ENCODE data around the gene HPSE2. TPM values are rescaled to one million over a fixed set of nuclear protein-coding genes. Genes with fewer than 3 reads are reported as not detected.
"Not testable (repeated sequence)": the region's sequence is repeated elsewhere in the genome, so short reads cannot be mapped to it uniquely, and the experiment has no call there.

Gene HPSE2
- total RNA-seq, 2 experiments from 2014 or later: not detected

GRCh38 chr10:98510412-98510995, 725.1 kb downstream of the HPSE2 start:
- no peaks in the 10 kb centered on the region for H3K9me3 Mint-ChIP-seq
- peaks cover 9% of the 10 kb centered on the region for H3K27me3 Mint-ChIP-seq
- ChIA-PET CTCF (no interaction called here), POLR2A (no interaction called here)
- no peak overlapping the region for H3K27ac Mint-ChIP-seq
- H3K4me1 Mint-ChIP-seq: no peaks in the 10 kb centered on the region
- no peak for DNase-seq
- H3K4me3 Mint-ChIP-seq: no peak overlapping the region
- no peaks in the 10 kb centered on the region for H3K36me3 Mint-ChIP-seq (ENCODE audit: low read depth)

- ChIA-PET CTCF (no interaction called here), POLR2A (no interaction called here)
- peaks cover 7% of the 10 kb centered on the region for H3K27me3 Mint-ChIP-seq
- H3K36me3 Mint-ChIP-seq (ENCODE audit: low read depth): no peaks in the 10 kb centered on the region
- H3K27ac Mint-ChIP-seq: no peak overlapping the region
- no peaks in the 10 kb centered on the region for H3K4me1 Mint-ChIP-seq
- no peak overlapping the region for H3K4me3 Mint-ChIP-seq
- H3K9me3 Mint-ChIP-seq: no peaks in the 10 kb centered on the region
- DNase-seq: no peak
These were observed 725.9 kb downstream of the HPSE2 start for GRCh38 chr10:98509745-98510144.

GRCh38 chr10:98502535-98502934, 733.1 kb downstream of the HPSE2 start:
- CTCF ChIA-PET, POLR2A ChIA-PET: not testable (repeated sequence)

GRCh38 chr10:98492763-98493162, 742.9 kb downstream of the HPSE2 start:
- ChIA-PET CTCF (no interaction called here), POLR2A (no interaction called here)
- Mint-ChIP-seq H3K27me3 (peaks cover 14% of the 10 kb centered on the region), H3K27ac (no peak overlapping the region), H3K9me3 (no peaks in the 10 kb centered on the region), H3K36me3 (ENCODE audit: low read depth) (no peaks in the 10 kb centered on the region), H3K4me1 (no peaks in the 10 kb centered on the region), H3K4me3 (no peak overlapping the region)
- DNase-seq: no peak

More at GRCh38 chr10:98502535-98502934, 733.1 kb downstream of the HPSE2 start:
- H3K27me3 Mint-ChIP-seq: peaks cover 24% of the 10 kb centered on the region
- not testable (repeated sequence) for H3K9me3 Mint-ChIP-seq; DNase-seq; H3K27ac Mint-ChIP-seq; H3K36me3 Mint-ChIP-seq (ENCODE audit: low read depth); H3K4me3 Mint-ChIP-seq; H3K4me1 Mint-ChIP-seq

GRCh38 chr10:98489561-98490481, 745.8 kb downstream of the HPSE2 start:
- Mint-ChIP-seq H3K27me3 (peaks cover 7% of the 10 kb centered on the region), H3K9me3 (no peaks in the 10 kb centered on the region), H3K27ac (no peak overlapping the region), H3K4me1 (no peaks in the 10 kb centered on the region), H3K36me3 (ENCODE audit: low read depth) (no peaks in the 10 kb centered on the region), H3K4me3 (no peak overlapping the region)
- ChIA-PET CTCF (interaction anchor here (1.0 kb wide), 1 partner anchor 23 kb away, joined by 4 read pairs; no protein-coding TSS in a partner anchor), POLR2A (no interaction called here)
- DNase-seq: no peak

- Mint-ChIP-seq H3K27ac (no peak overlapping the region), H3K9me3 (no peaks in the 10 kb centered on the region), H3K4me1 (no peaks in the 10 kb centered on the region), H3K4me3 (no peak overlapping the region), H3K27me3 (peaks cover 7% of the 10 kb centered on the region), H3K36me3 (ENCODE audit: low read depth) (no peaks in the 10 kb centered on the region)
- CTCF ChIA-PET: interaction anchor here (1.0 kb wide), 1 partner anchor 22 kb away, joined by 4 read pairs; no protein-coding TSS in a partner anchor
- POLR2A ChIA-PET: no interaction called here
- no peak for DNase-seq
These were observed 746.8 kb downstream of the HPSE2 start for GRCh38 chr10:98488669-98489430.

GRCh38 chr10:98487649-98488048, 748.0 kb downstream of the HPSE2 start:
- H3K36me3 Mint-ChIP-seq (ENCODE audit: low read depth): no peaks in the 10 kb centered on the region
- no peak overlapping the region for H3K4me3 Mint-ChIP-seq
- no peak for DNase-seq
- H3K27ac Mint-ChIP-seq: no peak overlapping the region
- peaks cover under 1% of the 10 kb centered on the region for H3K4me1 Mint-ChIP-seq
- POLR2A ChIA-PET: no interaction called here
- peaks cover 7% of the 10 kb centered on the region for H3K27me3 Mint-ChIP-seq
- H3K9me3 Mint-ChIP-seq: no peaks in the 10 kb centered on the region
- CTCF ChIA-PET: no interaction called here

GRCh38 chr10:98486421-98486820, 749.2 kb downstream of the HPSE2 start:
- DNase-seq: no peak
- ChIA-PET CTCF (no interaction called here), POLR2A (no interaction called here)
- Mint-ChIP-seq H3K4me1 (peaks cover 4% of the 10 kb centered on the region), H3K27me3 (peaks cover 10% of the 10 kb centered on the region), H3K4me3 (no peak overlapping the region), H3K27ac (no peak overlapping the region), H3K36me3 (ENCODE audit: low read depth) (no peaks in the 10 kb centered on the region), H3K9me3 (no peaks in the 10 kb centered on the region)

GRCh38 chr10:98485959-98486358, 749.7 kb downstream of the HPSE2 start:
- H3K4me3 Mint-ChIP-seq: no peak overlapping the region
- H3K27me3 Mint-ChIP-seq: peaks cover 10% of the 10 kb centered on the region
- peaks cover 4% of the 10 kb centered on the region for H3K4me1 Mint-ChIP-seq
- H3K9me3 Mint-ChIP-seq: no peaks in the 10 kb centered on the region
- POLR2A ChIA-PET: no interaction called here
- H3K36me3 Mint-ChIP-seq (ENCODE audit: low read depth): no peaks in the 10 kb centered on the region
- no peak for DNase-seq
- H3K27ac Mint-ChIP-seq: no peak overlapping the region
- CTCF ChIA-PET: no interaction called here

- H3K36me3 Mint-ChIP-seq (ENCODE audit: low read depth): no peaks in the 10 kb centered on the region
- ChIA-PET CTCF (no interaction called here), POLR2A (no interaction called here)
- peaks cover 7% of the 10 kb centered on the region for H3K27me3 Mint-ChIP-seq
- H3K4me3 Mint-ChIP-seq: no peak overlapping the region
- DNase-seq: no peak
- H3K4me1 Mint-ChIP-seq: peaks cover 4% of the 10 kb centered on the region
- no peaks in the 10 kb centered on the region for H3K9me3 Mint-ChIP-seq
- no peak overlapping the region for H3K27ac Mint-ChIP-seq
These were observed 752.0 kb downstream of the HPSE2 start for GRCh38 chr10:98483658-98484057.

GRCh38 chr10:98482096-98482495, 753.6 kb downstream of the HPSE2 start:
- POLR2A ChIA-PET: no interaction called here
- H3K27me3 Mint-ChIP-seq: peaks cover 10% of the 10 kb centered on the region
- no peak overlapping the region for H3K27ac Mint-ChIP-seq
- DNase-seq: no peak
- H3K36me3 Mint-ChIP-seq (ENCODE audit: low read depth): no peaks in the 10 kb centered on the region
- H3K4me3 Mint-ChIP-seq: no peak overlapping the region
- CTCF ChIA-PET: no interaction called here
- H3K4me1 Mint-ChIP-seq: peaks cover 4% of the 10 kb centered on the region
- no peaks in the 10 kb centered on the region for H3K9me3 Mint-ChIP-seq

GRCh38 chr10:98481404-98481945, 754.2 kb downstream of the HPSE2 start:
- Mint-ChIP-seq H3K36me3 (ENCODE audit: low read depth) (no peaks in the 10 kb centered on the region), H3K9me3 (no peaks in the 10 kb centered on the region), H3K27me3 (peaks cover 10% of the 10 kb centered on the region), H3K27ac (no peak overlapping the region), H3K4me3 (no peak overlapping the region), H3K4me1 (peaks cover 4% of the 10 kb centered on the region)
- DNase-seq: no peak
- ChIA-PET CTCF (no interaction called here), POLR2A (no interaction called here)

Measured in activated CD4-positive, alpha-beta memory T cell treated with anti-CD3 and anti-CD28 coated beads, Interleukin-2, amount 10 ng/mL, durations not matched to agents 7 days and 5 days (primary cell).